ENCODE results near the gene USP9X.
"Not testable (repeated sequence)": the region's sequence is repeated elsewhere in the genome, so short reads cannot be mapped to it uniquely, and the experiment has no call there.

DNA sequence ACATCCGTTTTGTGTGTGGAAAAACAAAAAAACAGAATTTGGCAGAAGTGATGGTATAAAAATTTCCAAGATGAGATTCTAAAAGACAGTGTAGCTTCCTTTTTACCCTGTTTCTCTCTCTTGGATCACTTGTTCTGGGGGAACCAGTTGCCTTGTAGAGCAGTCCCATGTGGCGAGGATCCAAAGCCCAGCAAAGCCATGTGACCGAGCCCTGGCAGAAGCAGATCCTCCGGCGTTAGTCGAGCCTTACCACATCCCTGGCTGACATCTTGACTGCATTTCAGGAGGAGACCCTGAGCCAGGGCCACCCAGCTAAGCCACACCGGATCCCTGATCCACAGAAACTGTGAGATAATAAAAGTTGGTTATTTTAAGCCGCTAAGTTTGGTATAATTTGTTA, 22.0 kb upstream of the USP9X start:
- TF ChIP-seq POLR2A (IDR thresholded peaks at IDR 0.05): not testable (repeated sequence)
- TF ChIP-seq, protein P1, sequence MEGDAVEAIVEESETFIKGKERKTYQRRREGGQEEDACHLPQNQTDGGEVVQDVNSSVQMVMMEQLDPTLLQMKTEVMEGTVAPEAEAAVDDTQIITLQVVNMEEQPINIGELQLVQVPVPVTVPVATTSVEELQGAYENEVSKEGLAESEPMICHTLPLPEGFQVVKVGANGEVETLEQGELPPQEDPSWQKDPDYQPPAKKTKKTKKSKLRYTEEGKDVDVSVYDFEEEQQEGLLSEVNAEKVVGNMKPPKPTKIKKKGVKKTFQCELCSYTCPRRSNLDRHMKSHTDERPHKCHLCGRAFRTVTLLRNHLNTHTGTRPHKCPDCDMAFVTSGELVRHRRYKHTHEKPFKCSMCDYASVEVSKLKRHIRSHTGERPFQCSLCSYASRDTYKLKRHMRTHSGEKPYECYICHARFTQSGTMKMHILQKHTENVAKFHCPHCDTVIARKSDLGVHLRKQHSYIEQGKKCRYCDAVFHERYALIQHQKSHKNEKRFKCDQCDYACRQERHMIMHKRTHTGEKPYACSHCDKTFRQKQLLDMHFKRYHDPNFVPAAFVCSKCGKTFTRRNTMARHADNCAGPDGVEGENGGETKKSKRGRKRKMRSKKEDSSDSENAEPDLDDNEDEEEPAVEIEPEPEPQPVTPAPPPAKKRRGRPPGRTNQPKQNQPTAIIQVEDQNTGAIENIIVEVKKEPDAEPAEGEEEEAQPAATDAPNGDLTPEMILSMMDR (IDR thresholded peaks at IDR 0.05): not testable (repeated sequence)

Measured in adrenal gland (tissue), 5 donors.